Muscle of leg (tissue), 9 donors: Measurements from ENCODE around the gene MXRA8. TPM values are rescaled to one million over a fixed set of nuclear protein-coding genes. Genes with fewer than 3 reads are reported as not detected.

Source experiments
- polyA plus RNA-seq, 8 donors: library from polyadenylated mRNA; unstranded; fragments of 120-200 nt; gene quantifications; one replicate each; pipeline versions ENCODE4 v1.2.1 to v1.2.3, GENCODE V29; 2013; ENCODE audit warnings: inconsistent platforms in 1 of 8, low replicate concordance in 1 of 8; ENCODE audit not compliant: insufficient read length in 8 of 8, insufficient read depth in 1 of 8
- total RNA-seq: library from RNA; stranded (reverse); fragments of 120-200 nt; gene quantifications from one replicate; pipeline ENCODE4 v1.2.4, GENCODE V29; 2013

The MXRA8 gene
- total and polyA plus RNA-seq, 9 donors: 56.2 to 113 (median 87.9) TPM

Other genes starting within 250 kb of the MXRA8 start
- 4.5 TPM for gene C1orf159, start 242.5 kb downstream of the MXRA8 start, total RNA-seq
- 1 to 10 TPM; 4.5 to 8.4 (median 6.7) TPM for gene C1orf159, start 242.5 kb downstream of the MXRA8 start, polyA plus RNA-seq
- 0.09 TPM for gene TTLL10, start 184.7 kb downstream of the MXRA8 start, total RNA-seq
- gene TTLL10, start 184.7 kb downstream of the MXRA8 start, polyA plus RNA-seq: under 1 TPM in 7 of 8 donors, not detected in 1; 0.11 to 0.59 (median 0.37) TPM
- gene TNFRSF18, start 152.0 kb downstream of the MXRA8 start, total RNA-seq: 2.7 TPM
- gene TNFRSF18, start 152.0 kb downstream of the MXRA8 start, polyA plus RNA-seq: 1 to 10 TPM; 1.8 to 7.4 (median 3.3) TPM
- 3.2 TPM for gene TNFRSF4, start 144.4 kb downstream of the MXRA8 start, total RNA-seq
- 1 to 10 TPM; 1.5 to 3.3 (median 2.0) TPM for gene TNFRSF4, start 144.4 kb downstream of the MXRA8 start, polyA plus RNA-seq
- 57.2 TPM for gene SDF4, start 126.6 kb downstream of the MXRA8 start, total RNA-seq
- gene SDF4, start 126.6 kb downstream of the MXRA8 start, polyA plus RNA-seq: 100 to 1,000 TPM in 4 of 8 donors, 10 to 100 TPM in 4; 87.5 to 117 (median 99.6) TPM
- 19.2 TPM for gene B3GALT6, start 126.3 kb downstream of the MXRA8 start, total RNA-seq
- gene B3GALT6, start 126.3 kb downstream of the MXRA8 start, polyA plus RNA-seq: 10 to 100 TPM; 19.0 to 22.8 (median 21.4) TPM
- gene C1QTNF12, start 111.8 kb downstream of the MXRA8 start, total RNA-seq: 8.2 TPM
- 1 to 10 TPM; 1.9 to 8.7 (median 4.5) TPM for gene C1QTNF12, start 111.8 kb downstream of the MXRA8 start, polyA plus RNA-seq
- gene UBE2J2, start 84.7 kb downstream of the MXRA8 start, total RNA-seq: 29.6 TPM
- 10 to 100 TPM; 36.0 to 48.3 (median 41.5) TPM for gene UBE2J2, start 84.7 kb downstream of the MXRA8 start, polyA plus RNA-seq
- 2.9 TPM for gene SCNN1D, start 78.1 kb downstream of the MXRA8 start, total RNA-seq
- 1 to 10 TPM; 2.9 to 8.5 (median 4.8) TPM for gene SCNN1D, start 78.1 kb downstream of the MXRA8 start, polyA plus RNA-seq
- gene ACAP3, start 50.6 kb downstream of the MXRA8 start, total RNA-seq: 29.0 TPM
- 10 to 100 TPM; 28.2 to 63.5 (median 52.3) TPM for gene ACAP3, start 50.6 kb downstream of the MXRA8 start, polyA plus RNA-seq
- gene PUSL1, start 50.0 kb downstream of the MXRA8 start, total RNA-seq: 7.8 TPM
- 1 to 10 TPM; 6.1 to 8.6 (median 7.2) TPM for gene PUSL1, start 50.0 kb downstream of the MXRA8 start, polyA plus RNA-seq
- gene INTS11, start 33.9 kb downstream of the MXRA8 start, total RNA-seq: 55.9 TPM
- 100 to 1,000 TPM in 1 of 8 donors, 10 to 100 TPM in 7; 69.3 to 100 (median 86.6) TPM for gene INTS11, start 33.9 kb downstream of the MXRA8 start, polyA plus RNA-seq
- gene CPTP, start 33.8 kb downstream of the MXRA8 start, total RNA-seq: 12.5 TPM
- gene CPTP, start 33.8 kb downstream of the MXRA8 start, polyA plus RNA-seq: 10 to 100 TPM; 14.7 to 19.6 (median 17.8) TPM
- 2.4 TPM for gene TAS1R3, start 27.3 kb downstream of the MXRA8 start, total RNA-seq
- 1 to 10 TPM in 7 of 8 donors, under 1 TPM in 1; 0.96 to 3.8 (median 2.4) TPM for gene TAS1R3, start 27.3 kb downstream of the MXRA8 start, polyA plus RNA-seq
- gene DVL1, start 9.1 kb downstream of the MXRA8 start, total RNA-seq: 45.8 TPM
- gene DVL1, start 9.1 kb downstream of the MXRA8 start, polyA plus RNA-seq: 10 to 100 TPM; 38.2 to 50.5 (median 46.7) TPM
- 74.8 TPM for gene AURKAIP1, start 16.7 kb upstream of the MXRA8 start, total RNA-seq
- gene AURKAIP1, start 16.7 kb upstream of the MXRA8 start, polyA plus RNA-seq: 10 to 100 TPM; 66.7 to 93.6 (median 74.7) TPM
- gene CCNL2, start 40.8 kb upstream of the MXRA8 start, total RNA-seq: 124 TPM
- 100 to 1,000 TPM; 101 to 205 (median 156) TPM for gene CCNL2, start 40.8 kb upstream of the MXRA8 start, polyA plus RNA-seq
- gene MRPL20, start 48.7 kb upstream of the MXRA8 start, total RNA-seq: 99.3 TPM
- gene MRPL20, start 48.7 kb upstream of the MXRA8 start, polyA plus RNA-seq: 100 to 1,000 TPM in 5 of 8 donors, 10 to 100 TPM in 3; 97.9 to 121 (median 105) TPM
- gene ANKRD65, start 62.7 kb upstream of the MXRA8 start, total RNA-seq: 13.9 TPM
- 10 to 100 TPM; 10.6 to 24.1 (median 16.8) TPM for gene ANKRD65, start 62.7 kb upstream of the MXRA8 start, polyA plus RNA-seq
- gene VWA1, start 77.1 kb upstream of the MXRA8 start, total RNA-seq: 32.9 TPM
- gene VWA1, start 77.1 kb upstream of the MXRA8 start, polyA plus RNA-seq: 10 to 100 TPM; 58.5 to 99.5 (median 68.3) TPM
- gene ATAD3C, start 91.1 kb upstream of the MXRA8 start, total RNA-seq: 0.22 TPM
- gene ATAD3C, start 91.1 kb upstream of the MXRA8 start, polyA plus RNA-seq: 1 to 10 TPM in 3 of 8 donors, under 1 TPM in 5; 0.28 to 1.2 (median 0.49) TPM
- gene ATAD3B, start 113.2 kb upstream of the MXRA8 start, total RNA-seq: 13.7 TPM
- 10 to 100 TPM in 7 of 8 donors, 1 to 10 TPM in 1; 9.6 to 16.5 (median 14.5) TPM for gene ATAD3B, start 113.2 kb upstream of the MXRA8 start, polyA plus RNA-seq
- gene ATAD3A, start 153.6 kb upstream of the MXRA8 start, total RNA-seq: 13.5 TPM
- gene ATAD3A, start 153.6 kb upstream of the MXRA8 start, polyA plus RNA-seq: 10 to 100 TPM; 15.8 to 22.0 (median 20.6) TPM
- 3.5 TPM for gene TMEM240, start 182.1 kb upstream of the MXRA8 start, total RNA-seq
- gene TMEM240, start 182.1 kb upstream of the MXRA8 start, polyA plus RNA-seq: 1 to 10 TPM; 3.6 to 9.2 (median 4.9) TPM
- 38.0 TPM for gene SSU72, start 216.3 kb upstream of the MXRA8 start, total RNA-seq
- gene SSU72, start 216.3 kb upstream of the MXRA8 start, polyA plus RNA-seq: 100 to 1,000 TPM in 1 of 8 donors, 10 to 100 TPM in 7; 77.5 to 106 (median 92.4) TPM
- gene FNDC10, start 241.6 kb upstream of the MXRA8 start, total RNA-seq: 0.62 TPM
- 1 to 10 TPM; 1.5 to 3.3 (median 2.7) TPM for gene FNDC10, start 241.6 kb upstream of the MXRA8 start, polyA plus RNA-seq